HG03064 (cell line): ENCODE measurements around the gene REXO1.

Experiments
- ATAC-seq: cut with Tn5 transposase; IDR thresholded peaks from one replicate; pipeline ENCODE4 v1.9.1; 2021; ENCODE audit warnings: low read depth; ENCODE audit not compliant: unreplicated experiment

Gene REXO1

DNA sequence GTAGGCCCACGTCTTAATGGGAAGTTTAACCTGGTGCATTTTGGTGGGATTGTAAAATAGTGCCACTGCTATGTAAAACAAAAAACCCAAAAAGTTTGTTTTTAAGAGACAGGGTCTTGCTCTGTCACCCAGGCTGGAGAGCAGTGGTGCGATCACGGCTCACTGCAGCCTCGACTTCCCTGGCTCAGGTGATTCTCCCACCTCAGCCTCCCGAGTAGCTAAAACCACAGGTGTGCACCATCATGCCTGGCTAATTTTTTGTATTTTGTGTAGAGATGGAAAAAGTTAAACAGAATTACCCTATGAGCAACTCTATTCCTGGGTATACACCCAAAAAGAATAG lies 820 bp upstream of the REXO1 start:
- no peak for ATAC-seq

DNA sequence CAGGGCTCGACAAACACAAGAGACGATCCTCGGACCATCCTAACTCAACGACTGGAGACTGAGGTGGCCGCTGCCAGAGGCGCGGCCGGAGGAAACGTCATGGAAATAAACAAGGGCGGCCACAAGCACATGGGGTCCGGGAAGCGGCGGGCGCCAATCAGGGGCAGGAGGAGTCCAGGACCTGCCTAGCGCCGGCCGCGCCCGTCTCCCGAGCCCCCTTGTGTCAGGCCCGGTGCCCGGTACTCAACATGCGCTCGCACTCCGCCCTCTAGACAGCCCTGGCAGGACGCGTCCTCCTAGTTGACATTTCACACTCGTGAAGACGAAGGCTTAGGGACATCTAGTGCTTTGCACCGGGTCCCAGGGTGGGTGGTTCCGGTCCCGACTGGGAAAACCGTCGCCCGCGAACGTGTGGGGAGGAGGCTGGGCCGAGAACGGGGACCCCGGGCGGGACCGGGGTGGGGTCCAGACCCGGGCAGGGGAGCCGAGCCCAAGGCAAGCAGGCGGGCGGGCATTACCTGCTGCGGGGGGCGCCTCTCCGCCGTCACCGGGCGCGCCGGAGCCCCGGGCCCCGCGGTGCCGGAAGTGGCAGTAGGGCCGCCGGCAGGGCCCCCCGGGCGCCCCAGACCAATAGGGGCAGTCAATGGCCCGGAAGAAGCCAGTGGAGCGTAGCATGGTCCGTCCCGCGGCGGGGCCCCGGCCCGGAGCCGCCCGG lies 442 bp downstream of the REXO1 start:
- peak; percentile 8 for ATAC-seq

DNA sequence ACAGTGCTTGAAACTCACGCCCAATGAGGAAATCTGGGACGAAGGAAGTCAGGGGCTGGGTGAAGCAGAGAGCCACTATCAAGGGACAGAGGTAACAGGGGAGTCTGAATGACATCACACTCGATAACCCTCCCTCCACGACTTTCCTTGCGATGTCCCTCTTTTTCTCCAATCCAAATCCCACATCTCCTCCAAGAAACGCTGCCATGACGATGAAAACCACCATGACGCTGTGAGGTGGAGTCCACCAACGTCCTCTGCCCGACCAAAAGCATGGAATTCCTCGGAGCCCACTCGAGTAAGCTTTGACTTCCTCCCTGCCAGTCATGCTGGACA lies 967 bp downstream of the REXO1 start:
- ATAC-seq, result no peak

DNA sequence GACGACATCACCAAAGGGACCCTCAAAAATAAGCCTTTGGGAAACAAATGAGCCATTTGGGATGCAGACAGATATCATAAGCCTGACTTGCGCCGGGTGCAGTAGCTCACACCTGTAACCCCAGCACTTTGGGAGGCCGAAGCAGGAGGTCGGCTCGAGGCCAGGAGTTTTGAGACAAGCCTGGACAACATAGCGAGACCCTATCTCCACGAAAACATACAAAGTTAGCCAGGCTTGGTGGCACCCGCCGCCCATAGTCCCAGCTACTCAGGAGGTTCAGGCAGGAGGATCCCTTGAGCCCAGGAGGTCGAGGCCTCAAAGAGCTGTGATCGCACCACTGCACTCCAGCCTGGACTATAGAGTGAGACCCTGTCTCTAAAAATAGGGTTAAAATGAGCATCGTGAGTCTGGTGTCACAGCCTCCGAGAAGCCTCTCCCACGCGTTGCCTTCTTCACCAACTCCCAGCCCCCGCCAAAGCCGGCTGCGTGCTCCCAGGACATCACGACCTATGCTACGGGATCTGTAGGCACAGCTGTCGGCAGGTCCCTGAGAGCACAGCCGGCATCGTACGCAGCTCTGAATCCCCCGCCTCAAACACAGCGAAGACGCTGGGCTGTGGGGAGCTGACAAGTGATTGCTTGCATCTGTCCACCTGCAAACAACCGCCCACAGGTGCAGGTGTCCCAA lies 1.6 kb downstream of the REXO1 start:
- no peak for ATAC-seq

DNA sequence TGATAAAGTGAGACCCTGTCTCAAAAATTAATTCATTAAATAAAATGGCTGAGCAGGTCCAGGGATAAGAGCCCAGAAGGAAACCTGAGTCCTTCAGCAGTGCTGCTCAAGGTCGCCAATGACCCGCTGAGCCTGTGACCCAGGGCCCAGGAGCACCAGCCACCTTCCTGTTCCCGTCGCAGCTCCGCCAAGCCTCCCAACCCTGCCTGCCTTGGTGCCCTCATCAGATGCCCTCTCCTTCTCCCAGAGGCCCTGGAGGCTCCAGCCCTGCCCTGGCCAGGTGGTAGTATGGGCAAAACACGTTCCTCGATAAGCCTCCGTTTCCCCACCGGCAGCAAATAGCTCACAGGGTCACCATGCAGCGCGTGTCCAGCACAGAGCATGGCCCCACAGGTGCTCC lies 2.6 kb downstream of the REXO1 start:
- ATAC-seq, result no peak

DNA sequence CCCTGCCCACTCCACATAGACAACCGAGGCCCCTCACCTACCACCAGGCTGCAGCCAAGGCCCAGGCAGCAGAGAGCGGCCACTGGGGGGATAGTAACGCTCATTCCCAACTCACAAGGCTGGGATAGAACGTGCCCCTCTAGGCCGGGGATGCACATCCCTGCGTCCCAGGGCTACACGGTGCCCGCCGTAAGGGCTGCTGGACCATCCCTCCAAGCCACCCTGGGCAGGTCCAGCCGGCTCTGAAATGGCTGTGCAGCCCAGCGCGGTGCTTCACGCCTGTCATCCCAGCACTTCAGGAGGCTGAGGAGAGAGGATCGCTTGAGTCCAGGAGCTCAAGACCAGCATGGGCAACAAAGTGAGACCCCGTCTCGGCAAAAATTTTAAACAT lies 3.2 kb downstream of the REXO1 start:
- ATAC-seq, result no peak

DNA sequence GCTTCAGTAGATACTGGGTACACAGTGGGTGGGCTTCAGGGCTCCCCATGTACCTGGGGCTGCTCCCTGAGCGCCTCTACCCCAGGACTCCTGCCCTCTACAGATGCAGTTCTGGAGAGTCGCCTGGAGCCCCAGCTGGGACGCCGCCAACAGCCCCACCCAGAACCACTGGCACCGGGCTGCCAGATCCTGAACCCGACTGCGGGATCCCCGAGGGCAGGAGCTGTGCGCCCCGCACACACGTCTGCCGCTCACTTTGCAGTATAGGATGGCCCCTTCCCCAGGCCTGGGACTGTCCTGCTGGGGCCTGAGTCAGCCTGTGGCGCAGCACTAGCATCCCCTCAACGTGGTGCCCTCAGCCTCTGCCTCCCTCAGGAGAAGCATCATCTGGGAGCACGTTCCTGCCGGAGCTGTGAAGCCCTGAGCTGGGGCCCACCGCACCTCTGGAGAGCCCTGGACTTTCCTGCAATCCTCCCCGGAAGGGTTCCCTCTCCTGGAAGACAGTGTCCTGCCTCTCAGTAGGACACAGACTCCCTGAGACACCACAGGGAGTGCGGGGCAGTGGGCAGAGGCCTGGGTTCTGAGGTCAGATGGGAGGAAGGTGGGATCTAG lies 3.7 kb downstream of the REXO1 start:
- no peak for ATAC-seq

DNA sequence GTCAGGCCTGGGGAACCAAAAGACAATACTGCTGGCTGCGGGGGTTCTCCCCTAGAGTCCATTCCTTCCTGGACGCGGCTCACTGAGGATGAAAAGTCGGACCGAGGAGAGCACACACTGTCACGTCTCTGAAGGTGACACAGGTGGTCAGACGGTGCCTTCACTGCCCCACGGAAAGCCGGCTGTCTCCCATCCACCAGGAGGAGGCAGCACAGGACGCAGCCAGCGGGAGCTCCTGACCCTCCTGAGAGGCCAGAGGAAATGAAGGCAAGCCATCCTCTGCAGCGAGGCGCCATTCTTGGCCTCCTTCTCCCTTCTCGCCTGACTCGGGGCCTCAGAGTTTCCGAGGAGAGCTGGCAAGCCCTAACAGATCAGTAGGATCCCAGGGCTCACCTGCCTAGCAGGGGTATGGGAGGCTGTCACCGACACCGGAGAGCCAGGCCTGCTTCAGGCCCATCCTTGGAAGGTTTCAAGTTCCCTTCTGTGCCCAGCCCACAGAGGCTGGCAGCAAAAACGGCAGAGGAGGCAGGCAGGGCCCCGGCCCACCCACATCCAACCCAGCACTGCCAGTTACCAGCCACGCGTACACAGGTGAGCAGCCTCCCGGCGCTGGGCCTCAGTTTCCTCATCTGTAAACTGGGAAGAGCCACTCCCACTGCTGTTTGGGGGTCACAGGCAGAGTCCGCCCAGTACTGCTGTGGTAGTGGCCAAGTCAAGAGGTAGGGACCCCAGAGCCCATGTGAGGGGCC lies 4.5 kb downstream of the REXO1 start:
- no peak for ATAC-seq

DNA sequence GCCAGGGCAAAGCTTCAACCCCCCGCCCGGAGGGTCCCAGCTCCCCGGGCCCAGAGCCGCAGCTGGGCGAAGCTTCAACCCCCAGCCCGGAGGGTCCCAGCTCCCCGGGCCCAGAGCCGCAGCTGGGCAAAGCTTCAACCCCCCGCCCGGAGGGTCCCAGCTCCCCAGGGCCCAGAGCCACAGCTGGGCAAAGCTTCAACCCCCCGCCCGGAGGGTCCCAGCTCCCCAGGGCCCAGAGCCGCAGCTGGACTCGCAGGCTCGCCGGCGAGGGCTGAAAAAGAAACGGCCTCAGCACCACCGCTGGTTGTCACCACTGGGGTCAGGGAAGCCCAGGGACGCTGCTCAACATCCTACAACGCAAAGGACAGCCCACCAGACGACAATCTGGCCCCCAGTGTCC lies 5.2 kb downstream of the REXO1 start:
- no peak for ATAC-seq

DNA sequence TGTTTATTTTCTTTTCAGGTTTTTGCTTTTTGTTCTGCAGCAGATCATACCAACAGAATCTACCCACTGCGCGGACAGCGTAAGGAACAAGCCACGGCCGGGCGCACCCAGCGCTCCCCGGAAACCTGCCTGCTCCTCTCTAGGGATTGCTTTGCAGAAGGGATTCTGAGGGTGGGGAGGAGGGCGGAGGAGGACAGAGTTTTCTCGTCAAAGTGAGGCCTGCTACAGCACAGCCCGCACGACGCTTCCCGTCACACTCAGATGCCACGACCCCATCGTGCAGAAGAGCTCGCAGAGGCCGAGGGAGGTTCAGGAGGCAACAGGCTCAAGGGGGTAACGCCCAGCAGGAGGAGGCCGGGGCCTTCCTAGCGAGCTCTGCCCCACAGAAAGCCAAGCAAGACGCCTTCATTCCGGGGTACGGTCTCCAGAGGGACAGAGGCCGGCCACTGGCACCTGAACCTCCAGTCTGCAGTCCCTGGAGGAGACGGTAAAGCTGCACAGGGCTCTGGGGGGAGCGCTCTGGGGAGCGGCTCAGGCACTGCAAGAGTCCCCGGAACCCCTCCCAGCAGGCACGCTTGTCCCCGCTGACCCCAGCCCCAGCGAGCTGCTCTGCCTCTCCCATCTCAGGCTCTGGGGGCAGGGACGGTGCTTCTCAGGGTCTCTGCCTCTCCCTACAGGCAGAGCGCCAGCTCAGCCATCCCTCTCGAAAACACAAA lies 6.9 kb downstream of the REXO1 start:
- ATAC-seq, result no peak

DNA sequence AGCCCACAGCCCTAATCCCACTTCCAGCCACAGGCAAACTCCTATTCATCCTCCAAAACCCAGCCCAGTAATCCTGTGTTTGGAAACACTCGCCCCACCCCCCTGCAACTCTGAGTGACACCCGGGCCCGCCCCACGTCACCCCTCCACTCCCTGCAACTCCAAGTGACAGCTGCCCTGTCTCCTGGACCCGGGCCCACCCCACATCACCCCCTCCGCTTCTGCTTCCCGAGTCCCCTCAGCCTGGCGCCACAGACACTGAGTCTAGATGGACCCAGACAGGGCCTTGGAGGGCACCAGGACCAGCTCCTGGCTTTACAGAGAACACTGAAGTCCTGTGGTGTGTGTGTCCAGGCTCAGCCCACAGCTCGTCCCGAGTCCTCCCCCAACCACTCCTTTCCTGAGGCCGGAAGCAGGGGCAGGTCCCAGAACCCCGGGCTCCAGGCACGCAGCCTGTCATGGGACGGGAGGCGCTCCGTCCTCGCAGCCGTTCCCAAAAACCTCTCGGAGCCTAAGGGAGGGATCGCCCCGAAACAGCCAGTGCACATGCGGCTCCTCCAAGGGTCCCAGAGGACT lies 7.7 kb downstream of the REXO1 start:
- no peak for ATAC-seq

DNA sequence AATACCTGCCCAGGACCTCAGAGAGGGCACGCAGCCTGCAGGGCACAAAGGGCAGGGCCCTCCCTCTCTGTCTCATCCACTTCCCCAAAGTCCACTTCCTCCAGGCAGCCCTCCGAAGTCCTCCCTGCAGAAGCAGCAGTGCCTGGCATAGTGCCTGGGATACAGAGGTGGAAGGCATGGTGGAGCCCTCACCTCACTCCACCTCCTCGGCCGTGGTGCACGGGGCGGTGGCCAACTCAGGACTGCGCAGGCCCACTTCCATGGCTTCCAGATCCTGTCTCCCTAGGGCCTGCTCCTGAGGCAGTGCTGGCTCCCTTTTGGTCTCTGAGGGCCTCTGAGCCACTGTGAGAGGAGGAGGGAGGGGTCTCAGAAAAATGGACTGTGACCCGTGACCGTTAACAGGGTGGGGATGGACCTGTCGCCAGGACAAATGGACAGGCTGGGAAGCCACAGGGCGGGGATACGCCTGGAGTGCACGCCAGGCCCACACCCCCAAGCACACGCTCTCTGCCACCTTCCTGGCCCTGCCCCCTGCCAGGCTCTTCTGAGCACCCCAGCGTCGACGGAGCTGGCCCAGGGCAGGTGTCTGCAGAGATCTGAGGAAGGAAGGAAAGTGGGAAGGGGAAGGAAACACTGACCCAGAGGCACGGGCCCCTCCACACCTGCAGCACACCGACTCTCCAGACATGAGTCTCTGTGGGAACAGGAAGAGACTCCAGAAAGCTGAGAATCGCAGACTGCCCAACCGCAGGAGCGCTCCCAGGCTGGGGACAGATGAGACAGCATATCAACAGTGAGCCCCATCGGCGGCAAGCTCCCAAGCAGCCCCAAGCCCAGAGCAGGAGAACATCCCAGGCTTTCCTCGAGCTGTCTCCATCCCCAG lies 8.4 kb downstream of the REXO1 start:
- ATAC-seq, result no peak

DNA sequence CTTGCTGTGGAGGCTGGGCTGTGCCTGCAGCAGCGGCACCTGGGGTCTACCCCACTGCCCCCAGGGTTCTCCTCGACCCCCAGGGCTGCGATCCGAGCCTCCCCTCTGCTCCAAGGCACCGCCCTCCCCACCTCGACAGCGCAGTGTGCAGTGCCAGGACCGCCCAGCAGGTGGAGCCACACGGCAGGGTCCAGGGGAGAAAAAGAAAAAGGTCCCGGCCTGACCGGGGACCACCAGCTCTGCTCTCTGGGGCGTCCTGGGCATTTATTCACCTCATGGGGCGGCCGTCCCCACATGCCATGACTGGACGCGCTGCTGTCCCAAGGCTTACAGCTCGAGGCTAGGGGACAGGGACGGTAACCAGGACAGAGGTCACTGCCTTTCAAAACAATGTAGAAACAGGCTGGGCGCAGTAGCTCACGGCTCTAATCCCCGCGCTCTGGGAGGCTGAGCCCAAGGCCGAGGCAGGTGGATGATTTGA lies 10.6 kb downstream of the REXO1 start:
- ATAC-seq, result no peak

DNA sequence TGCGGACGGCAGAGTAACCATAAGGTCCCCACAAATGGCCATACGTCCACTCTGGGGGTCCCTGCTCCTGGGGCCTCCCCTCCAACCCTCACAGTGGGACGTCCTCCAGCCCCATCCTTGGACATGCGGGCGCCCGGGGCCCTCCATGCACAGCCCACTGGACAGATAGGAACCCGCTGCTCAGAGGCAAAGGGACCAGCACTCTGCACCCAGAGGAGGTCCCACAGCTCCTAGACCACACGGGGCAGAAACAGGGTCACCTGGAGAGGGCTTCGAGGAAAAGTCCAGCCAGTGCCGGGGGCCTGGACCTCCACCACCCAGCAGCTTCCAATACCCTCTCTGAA lies 11.1 kb downstream of the REXO1 start:
- no peak for ATAC-seq

DNA sequence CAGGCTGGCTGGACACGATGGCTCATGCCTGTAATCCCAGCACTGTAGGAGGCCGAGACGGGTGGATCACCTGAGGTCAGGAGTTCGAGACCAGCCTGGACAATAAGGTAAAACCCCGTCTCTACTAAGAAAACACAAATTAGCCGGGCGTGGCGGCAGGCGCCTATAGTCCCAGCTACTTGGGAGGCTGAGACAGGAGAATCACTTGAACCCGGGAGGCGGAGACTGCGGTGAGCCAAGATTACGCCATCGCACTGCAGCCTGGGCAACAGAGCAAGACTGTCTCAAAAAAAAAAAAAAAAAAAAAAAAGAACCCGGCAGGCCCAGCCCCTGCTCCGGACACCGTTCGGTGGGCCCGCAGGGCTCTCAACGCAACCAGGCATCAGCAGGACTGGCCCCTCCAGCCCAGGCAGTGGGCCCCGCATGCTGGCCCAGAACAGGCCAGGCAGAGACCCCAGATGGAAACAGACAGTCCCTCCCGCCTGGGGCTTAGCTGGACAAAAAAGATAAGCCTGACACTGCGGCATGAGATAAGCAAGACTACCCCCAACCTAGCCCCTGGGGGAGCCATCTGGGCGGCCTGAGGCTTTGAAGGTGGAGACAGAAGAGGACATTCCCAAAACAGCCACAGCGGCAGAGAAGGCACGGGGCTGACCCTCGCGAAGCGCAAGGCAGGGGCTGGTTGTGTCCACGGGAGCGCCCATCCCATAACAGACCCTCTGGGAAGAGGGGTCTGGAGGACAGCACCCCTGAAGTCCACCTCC lies 11.6 kb downstream of the REXO1 start:
- ATAC-seq, result no peak

DNA sequence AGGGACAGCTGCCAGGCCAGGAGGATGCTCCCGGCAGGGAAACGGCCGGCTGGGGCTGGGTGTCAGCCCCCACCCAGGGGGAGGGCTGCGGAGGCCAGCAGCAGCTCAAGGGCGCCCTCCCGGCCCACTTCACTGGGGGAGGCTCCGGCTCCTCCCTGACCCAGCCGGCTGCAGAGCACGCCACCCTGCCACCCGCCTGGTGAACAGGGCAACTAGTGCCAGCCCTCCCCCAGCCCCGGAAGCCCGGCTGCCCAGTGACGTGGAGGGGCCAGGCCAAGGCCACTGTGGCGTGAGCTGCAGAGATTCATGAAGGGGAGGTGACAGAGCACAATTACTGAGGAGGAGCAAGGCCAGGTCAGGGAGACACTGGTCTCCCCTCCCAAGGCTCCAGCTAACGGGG lies 14.7 kb downstream of the REXO1 start:
- ATAC-seq, result no peak

DNA sequence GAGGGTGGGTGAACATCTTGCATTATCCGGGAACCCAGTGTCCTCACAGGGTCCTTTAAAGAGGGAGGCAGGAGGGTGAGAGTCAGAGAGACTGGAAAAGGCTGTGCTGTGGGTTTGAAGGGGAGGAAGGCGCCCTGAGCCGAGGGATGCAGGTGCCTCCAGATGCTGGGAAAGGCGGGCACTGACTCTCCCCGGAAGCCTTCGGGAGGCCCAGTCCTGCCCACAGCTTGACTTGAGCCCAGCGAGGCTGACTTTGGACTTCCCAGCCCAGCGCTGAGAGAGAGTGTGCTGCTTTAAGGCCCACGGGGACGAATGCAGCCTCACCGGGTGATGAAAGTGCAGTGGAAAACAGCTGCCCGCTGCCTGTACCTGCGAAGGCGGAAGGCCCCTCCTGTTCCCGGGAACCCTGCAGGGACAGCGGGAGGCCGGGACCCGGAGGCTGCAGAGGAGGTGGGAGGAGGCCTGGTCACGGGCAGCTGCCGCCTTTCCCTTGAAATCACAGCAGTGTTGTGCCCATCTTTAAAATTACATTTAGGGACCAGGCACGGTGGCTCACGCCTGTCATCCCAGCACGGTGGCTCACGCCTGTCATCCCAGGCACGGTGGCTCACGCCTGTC lies 16.1 kb downstream of the REXO1 start:
- ATAC-seq, result no peak

DNA sequence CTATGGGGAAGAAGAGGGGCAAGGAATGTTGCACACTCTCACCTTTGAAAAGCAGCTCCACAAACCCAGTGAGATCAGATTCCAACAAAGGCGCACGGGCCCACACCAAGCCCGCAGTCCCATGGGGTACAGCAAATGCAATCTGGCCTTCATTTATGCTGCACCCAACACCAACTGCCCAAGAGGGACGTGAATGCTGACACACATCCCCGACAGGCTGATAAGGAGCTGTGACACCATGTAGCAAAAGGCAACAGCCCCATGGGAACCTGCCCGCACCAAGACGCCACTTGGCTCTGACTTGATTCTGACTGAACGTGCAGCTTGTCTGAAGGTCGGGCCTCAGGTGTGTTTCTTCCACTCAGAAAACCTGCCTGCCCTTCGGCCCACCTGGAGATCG lies 17.3 kb downstream of the REXO1 start:
- ATAC-seq, result no peak

DNA sequence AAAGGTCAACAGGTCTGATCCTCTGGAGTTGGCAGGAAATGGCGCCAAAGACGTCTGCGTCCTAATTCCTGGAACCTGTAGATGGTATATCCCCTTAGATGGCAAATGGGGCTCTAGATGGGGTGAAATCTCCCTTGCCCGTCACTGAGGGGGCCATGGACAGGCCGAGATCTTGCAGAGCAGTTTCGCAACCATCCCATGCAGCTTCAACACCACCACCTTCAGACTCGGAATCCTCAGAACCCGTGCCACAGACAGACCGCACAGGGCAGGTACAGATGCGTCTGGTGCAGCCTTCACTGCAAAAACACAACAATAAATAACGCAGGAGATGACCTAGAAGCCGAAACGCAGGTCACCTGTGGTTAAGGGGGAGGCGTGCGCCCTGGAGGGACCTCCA lies 17.7 kb downstream of the REXO1 start:
- ATAC-seq, result no peak
